Liver (tissue), 9 donors: ENCODE data around the gene USP9X. TPM values are rescaled to one million over a fixed set of nuclear protein-coding genes. Genes with fewer than 3 reads are reported as not detected.

Experiments used
- DNase-seq: peaks from one replicate; pipeline ENCODE4 v3.0.0-alpha.2; 2017; ENCODE audit warnings: low spot score
- H3K27ac ChIP-seq, 2 donors: one replicate each; pipeline ENCODE4 v1.7.0; 2013; ENCODE audit warnings: inconsistent platforms in 2 of 2, low read length in 2 of 2, control low read depth in 1 of 2, low read depth in 1 of 2, mild to moderate bottlenecking in 1 of 2
- H3K27me3 ChIP-seq, 4 donors: one replicate each; pipeline versions ENCODE4 v1.6.1 to v1.7.0; 2013; ENCODE audit warnings: low read length in 3 of 4, inconsistent platforms in 1 of 4, mild to moderate bottlenecking in 1 of 4, moderate library complexity in 1 of 4; ENCODE audit not compliant: control insufficient read depth in 4 of 4, insufficient read depth in 4 of 4
- H3K36me3 ChIP-seq, 4 donors: one replicate each; pipeline versions ENCODE4 v1.6.1 to v1.7.0; 2013; ENCODE audit warnings: low read length in 3 of 4, mild to moderate bottlenecking in 3 of 4, low read depth in 1 of 4, moderate library complexity in 1 of 4; ENCODE audit not compliant: control insufficient read depth in 4 of 4, insufficient read depth in 3 of 4
- H3K4me1 ChIP-seq, 4 donors: one replicate each; pipeline versions ENCODE4 v1.6.1 to v1.7.0; 2013; ENCODE audit warnings: low read length in 3 of 4, mild to moderate bottlenecking in 3 of 4, moderate library complexity in 1 of 4; ENCODE audit not compliant: control insufficient read depth in 4 of 4, insufficient read depth in 4 of 4
- H3K4me3 ChIP-seq, 3 donors: one replicate each; pipeline versions ENCODE4 v1.6.1 to v1.7.0; 2013; ENCODE audit warnings: low read length in 3 of 3, control low read depth in 1 of 3, low read depth in 1 of 3, mild to moderate bottlenecking in 1 of 3
- H3K9ac ChIP-seq, 2 donors: one replicate each; pipeline ENCODE4 v1.7.0; 2013; ENCODE audit warnings: low read length in 2 of 2, mild to moderate bottlenecking in 2 of 2, moderate library complexity in 2 of 2, control low read depth in 1 of 2, low read depth in 1 of 2
- H3K9me3 ChIP-seq, 4 donors: one replicate each; pipeline versions ENCODE4 v1.6.1 to v1.7.0; 2013; ENCODE audit warnings: low read length in 3 of 4; ENCODE audit not compliant: control insufficient read depth in 4 of 4
- ATF3 ChIP-seq: IDR thresholded peaks from 2 replicates; pipeline ENCODE4 v1.6.1; 2016; ENCODE audit warnings: antibody characterized with exemption
- EGR1 ChIP-seq, 2 donors: IDR thresholded peaks; 2 replicates each; pipeline ENCODE4 v1.6.1; 2016 to 2018; ENCODE audit warnings: antibody characterized with exemption in 2 of 2, low read depth in 2 of 2
- FOXA1 ChIP-seq: IDR thresholded peaks from 2 replicates; pipeline ENCODE4 v1.6.1; 2016; ENCODE audit warnings: antibody characterized with exemption
- FOXA2 ChIP-seq: IDR thresholded peaks from 2 replicates; pipeline ENCODE4 v1.6.1; 2016; ENCODE audit warnings: antibody characterized with exemption
- GABPA ChIP-seq, 2 donors: IDR thresholded peaks in 1 of 2; conservative IDR thresholded peaks in 1 of 2; 2 replicates each; pipeline ENCODE4 v1.6.1; 2016; ENCODE audit warnings: antibody characterized with exemption in 2 of 2, mild to moderate bottlenecking in 1 of 2, moderate library complexity in 1 of 2
- HNF4A ChIP-seq, 2 donors: conservative IDR thresholded peaks; 2 replicates each; pipeline ENCODE4 v1.6.1; 2016; ENCODE audit warnings: antibody characterized with exemption in 2 of 2, mild to moderate bottlenecking in 2 of 2
- HNF4G ChIP-seq: IDR thresholded peaks from 2 replicates; pipeline ENCODE4 v1.6.1; 2016; ENCODE audit warnings: antibody characterized with exemption
- JUND ChIP-seq, 2 donors: IDR thresholded peaks; 2 replicates each; pipeline ENCODE4 v1.6.1; 2016; ENCODE audit warnings: antibody characterized with exemption in 2 of 2
- MAX ChIP-seq: IDR thresholded peaks from 2 replicates; pipeline ENCODE4 v1.6.1; 2016; ENCODE audit warnings: antibody characterized with exemption
- NR2F2 ChIP-seq: IDR thresholded peaks from 2 replicates; pipeline ENCODE4 v1.6.1; 2016; ENCODE audit warnings: antibody characterized with exemption
- RAD21 ChIP-seq, 2 donors: IDR thresholded peaks; 2 replicates each; pipeline ENCODE4 v1.6.1; 2016; ENCODE audit warnings: antibody characterized with exemption in 2 of 2, mild to moderate bottlenecking in 2 of 2
- REST ChIP-seq: IDR thresholded peaks from 2 replicates; pipeline ENCODE4 v1.6.1; 2016; ENCODE audit warnings: antibody characterized with exemption, mild to moderate bottlenecking
- RXRA ChIP-seq, 2 donors: IDR thresholded peaks; 2 replicates each; pipeline ENCODE4 v1.6.1; 2017 to 2018; ENCODE audit warnings: antibody characterized with exemption in 2 of 2, mild to moderate bottlenecking in 1 of 2
- SP1 ChIP-seq: IDR thresholded peaks from 2 replicates; pipeline ENCODE4 v1.6.1; 2018; ENCODE audit warnings: antibody characterized with exemption, mild to moderate bottlenecking
- TAF1 ChIP-seq: conservative IDR thresholded peaks from 2 replicates; pipeline ENCODE4 v1.6.1; 2016; ENCODE audit warnings: antibody characterized with exemption, mild to moderate bottlenecking
- YY1 ChIP-seq: IDR thresholded peaks from 2 replicates; pipeline ENCODE4 v1.6.1; 2016; ENCODE audit warnings: antibody characterized with exemption, mild to moderate bottlenecking
- ZBTB33 ChIP-seq: IDR thresholded peaks from 2 replicates; pipeline ENCODE4 v1.6.1; 2016; ENCODE audit warnings: antibody characterized with exemption
- WGBS: extraction: QIAGEN DNeasy Blood & Tissue Kit; methylation state at CpG from one replicate; pipeline ENCODE4 v1.1.7; 2013; 5-methylcytosine and 5-hydroxymethylcytosine counted together
- polyA plus RNA-seq, 2 donors: library from polyadenylated mRNA; stranded (reverse) in 1 of 2; unstranded in 1 of 2; fragments of 200-250 nt in 1 of 2; fragments of >200 nt in 1 of 2; fragmentation: Nextera tagmentation in 1 of 2; extraction: Ambion mirVana in 1 of 2; gene quantifications; one replicate each; pipeline versions ENCODE4 v1.2.1 to v1.2.3, GENCODE V29; 2013 to 2015
- total RNA-seq, 2 donors: library from RNA; depleted of rRNA; stranded (reverse); fragments of >200 nt; gene quantifications; one replicate each; pipeline ENCODE4 v1.2.3, GENCODE V29; 2014
- TF ChIP-seq, protein P1 (sequence below): fragments of 150-350 bp; IDR thresholded peaks from 2 replicates; pipeline ENCODE4 v1.5.1; 2017; ENCODE audit warnings: improper control_type of control experiment, low read depth, low read length; ENCODE audit not compliant: missing input control
- donor health status: healthy.
- donor health status: healthy.
- donor health status: healthy.
- donor health status: healthy.
- donor health status: healthy.

Gene USP9X
- total and polyA plus RNA-seq, 4 donors: 13.4 to 117 (median 60.9) TPM

- H3K9ac ChIP-seq: no peak overlapping the region
- H3K36me3 ChIP-seq: no peaks in the 10 kb centered on the region
- no peak for DNase-seq
- no peaks in the 10 kb centered on the region for H3K9me3 ChIP-seq
- H3K4me3 ChIP-seq: no peak overlapping the region
- no peaks in the 10 kb centered on the region for H3K27me3 ChIP-seq
- no peak overlapping the region for H3K27ac ChIP-seq
- 52% methylated on average over 1 of the region's 1 CpG for WGBS
- peaks cover 0 to 4% (median 0%) of the 10 kb centered on the region in 4 donors for H3K4me1 ChIP-seq
- no peak for TF ChIP-seq ZBTB33
- TF ChIP-seq MAX: no peak
- TF ChIP-seq FOXA1: no peak
- no peak for TF ChIP-seq EGR1 (IDR thresholded peaks at IDR 0.05; ENCODE audit: low read depth in 2 of 2)
- no peak for TF ChIP-seq SP1
- TF ChIP-seq YY1: no peak
- no peak for TF ChIP-seq NR2F2
- no peak for TF ChIP-seq RXRA (IDR thresholded peaks at IDR 0.05)
- TF ChIP-seq RAD21 (IDR thresholded peaks at IDR 0.05): no peak
- TF ChIP-seq HNF4G: no peak
- no peak for TF ChIP-seq JUND (IDR thresholded peaks at IDR 0.05)
- TF ChIP-seq GABPA (IDR thresholded peaks at IDR 0.05 in 1 of 2, conservative IDR thresholded peaks at IDR 0.05 in 1 of 2): no peak
- TF ChIP-seq, protein P1, sequence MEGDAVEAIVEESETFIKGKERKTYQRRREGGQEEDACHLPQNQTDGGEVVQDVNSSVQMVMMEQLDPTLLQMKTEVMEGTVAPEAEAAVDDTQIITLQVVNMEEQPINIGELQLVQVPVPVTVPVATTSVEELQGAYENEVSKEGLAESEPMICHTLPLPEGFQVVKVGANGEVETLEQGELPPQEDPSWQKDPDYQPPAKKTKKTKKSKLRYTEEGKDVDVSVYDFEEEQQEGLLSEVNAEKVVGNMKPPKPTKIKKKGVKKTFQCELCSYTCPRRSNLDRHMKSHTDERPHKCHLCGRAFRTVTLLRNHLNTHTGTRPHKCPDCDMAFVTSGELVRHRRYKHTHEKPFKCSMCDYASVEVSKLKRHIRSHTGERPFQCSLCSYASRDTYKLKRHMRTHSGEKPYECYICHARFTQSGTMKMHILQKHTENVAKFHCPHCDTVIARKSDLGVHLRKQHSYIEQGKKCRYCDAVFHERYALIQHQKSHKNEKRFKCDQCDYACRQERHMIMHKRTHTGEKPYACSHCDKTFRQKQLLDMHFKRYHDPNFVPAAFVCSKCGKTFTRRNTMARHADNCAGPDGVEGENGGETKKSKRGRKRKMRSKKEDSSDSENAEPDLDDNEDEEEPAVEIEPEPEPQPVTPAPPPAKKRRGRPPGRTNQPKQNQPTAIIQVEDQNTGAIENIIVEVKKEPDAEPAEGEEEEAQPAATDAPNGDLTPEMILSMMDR: no peak
- no peak for TF ChIP-seq FOXA2
- no peak for TF ChIP-seq REST
- TF ChIP-seq ATF3: no peak
- no peak for TF ChIP-seq TAF1
- no peak for TF ChIP-seq HNF4A (conservative IDR thresholded peaks at IDR 0.05)
Measured at GRCh38 chrX:41035582-41035981, 49.7 kb upstream of the USP9X start.
